Endodermal cell (in vitro differentiated cells): ENCODE measurements around the gene TSSC4. TPM values are rescaled to one million over a fixed set of nuclear protein-coding genes. Genes with fewer than 3 reads are reported as not detected.

ENCODE experiments used
- DNase-seq: peaks from one replicate; pipeline ENCODE4 v3.0.0-alpha.2; 2017
- H3K27ac ChIP-seq: 2 replicates; pipeline ENCODE4 v1.5.1; 2013; ENCODE audit warnings: mild to moderate bottlenecking, low read depth, low read length, moderate library complexity
- H3K27me3 ChIP-seq: 2 replicates; pipeline ENCODE4 v1.6.1; 2013; ENCODE audit warnings: mild to moderate bottlenecking, low read length, moderate library complexity; ENCODE audit not compliant: insufficient read depth, control insufficient read depth, poor library complexity, severe bottlenecking
- H3K36me3 ChIP-seq: 2 replicates; pipeline ENCODE4 v1.7.0; 2013; ENCODE audit warnings: mild to moderate bottlenecking, low read length, moderate library complexity; ENCODE audit not compliant: control insufficient read depth, insufficient read depth
- H3K4me1 ChIP-seq: one replicate; pipeline ENCODE4 v1.7.0; 2013; ENCODE audit warnings: low read length; ENCODE audit not compliant: control insufficient read depth, insufficient read depth
- H3K4me3 ChIP-seq: 2 replicates; pipeline ENCODE4 v1.5.1; 2013; ENCODE audit warnings: mild to moderate bottlenecking, low read length, moderate library complexity
- H3K9ac ChIP-seq: 2 replicates; pipeline ENCODE4 v1.6.1; 2013; ENCODE audit warnings: mild to moderate bottlenecking, low read length, moderate library complexity; ENCODE audit not compliant: poor library complexity, severe bottlenecking; ENCODE audit errors: extremely low read depth
- H3K9me3 ChIP-seq: 2 replicates; pipeline ENCODE4 v1.6.1; 2013; ENCODE audit warnings: mild to moderate bottlenecking, low read length, moderate library complexity; ENCODE audit not compliant: control insufficient read depth
- H3K27ac Mint-ChIP-seq: 2 replicates; pipeline ENCODE4 v1.8.0; 2020; ENCODE audit warnings: mixed read lengths
- H3K27me3 Mint-ChIP-seq: 2 replicates; pipeline ENCODE4 v1.8.0; 2021; ENCODE audit warnings: mild to moderate bottlenecking, mixed read lengths; ENCODE audit not compliant: insufficient read depth
- H3K36me3 Mint-ChIP-seq: 2 replicates; pipeline ENCODE4 v1.8.0; 2020; ENCODE audit warnings: low read depth, mixed read lengths
- H3K4me1 Mint-ChIP-seq: 2 replicates; pipeline ENCODE4 v1.8.0; 2020; ENCODE audit warnings: mixed read lengths
- H3K4me3 Mint-ChIP-seq: 2 replicates; pipeline ENCODE4 v1.8.0; 2020; ENCODE audit warnings: mild to moderate bottlenecking, moderate library complexity, mixed read lengths
- H3K9me3 Mint-ChIP-seq: 2 replicates; pipeline ENCODE4 v1.8.0; 2020; ENCODE audit warnings: mild to moderate bottlenecking, mixed read lengths
- CTCF ChIP-seq: fragments of 200-600 bp; sonication (generic); conservative IDR thresholded peaks from 2 replicates; pipeline ENCODE4 v1.5.0; 2021; ENCODE audit warnings: antibody characterized with exemption, mild to moderate bottlenecking
- WGBS, 2 experiments: methylation state at CpG; one replicate each; pipeline versions ENCODE4 v1.1.5 to v1.1.7; 2013; ENCODE audit warnings: missing lambda C conversion rate in 2 of 2, mixed read lengths in 1 of 2; ENCODE audit not compliant: insufficient coverage in 1 of 2, insufficient read length in 1 of 2; 5-methylcytosine and 5-hydroxymethylcytosine counted together
- total RNA-seq, 2 donors: library from RNA; stranded (reverse); fragmentation: NEBNext Ultra II Directional in 1 of 2; extraction: Animal tissue kit (Norgen Biotek cat#: 25700) in 1 of 2; gene quantifications; 2 replicates in 1 of 2; 3 replicates in 1 of 2; pipeline ENCODE4 v1.2.1, GENCODE V29; 2021

The TSSC4 gene
- total RNA-seq, 2 donors from 2014 or later, result 47.2 to 51.1 TPM

- no peak overlapping the region for H3K27ac Mint-ChIP-seq
- peaks cover 7% of the 10 kb centered on the region for H3K27me3 Mint-ChIP-seq
- no peaks in the 10 kb centered on the region for H3K9me3 ChIP-seq
- WGBS, 2 experiments, result 86 to 92% methylated on average over 10 to 11 of the region's 11 CpGs
- no peak overlapping the region for H3K4me3 ChIP-seq
- H3K36me3 ChIP-seq, result no peaks in the 10 kb centered on the region
- no peaks in the 10 kb centered on the region for H3K27me3 ChIP-seq
- DNase-seq, result no peak
- H3K36me3 Mint-ChIP-seq, result no peaks in the 10 kb centered on the region
- no peaks in the 10 kb centered on the region for H3K4me1 ChIP-seq
- no peak overlapping the region for H3K4me3 Mint-ChIP-seq
- no peak overlapping the region for H3K9ac ChIP-seq
- TF ChIP-seq CTCF, result no peak
- H3K4me1 Mint-ChIP-seq, result no peaks in the 10 kb centered on the region
- H3K9me3 Mint-ChIP-seq, result peaks cover 16% of the 10 kb centered on the region
- no peak overlapping the region for H3K27ac ChIP-seq
Measured at GRCh38 chr11:2358754-2359442, 41.7 kb upstream of the TSSC4 start.

- Histone ChIP-seq H3K9me3 (no peaks in the 10 kb centered on the region), H3K27ac (no peak overlapping the region), H3K4me1 (no peaks in the 10 kb centered on the region), H3K27me3 (no peaks in the 10 kb centered on the region), H3K36me3 (no peaks in the 10 kb centered on the region), H3K4me3 (no peak overlapping the region), H3K9ac (no peak overlapping the region)
- Mint-ChIP-seq H3K4me3 (no peak overlapping the region), H3K27ac (no peak overlapping the region), H3K4me1 (no peaks in the 10 kb centered on the region), H3K9me3 (peaks cover 16% of the 10 kb centered on the region), H3K27me3 (peaks cover 7% of the 10 kb centered on the region), H3K36me3 (no peaks in the 10 kb centered on the region)
- no peak for DNase-seq
- WGBS, 2 experiments, result 94 to 95% methylated on average over 8 to 9 of the region's 9 CpGs
- no peak for TF ChIP-seq CTCF
Measured at GRCh38 chr11:2359557-2359956, 41.0 kb upstream of the TSSC4 start.

GRCh38 chr11:2360081-2360642 lies 40.4 kb upstream of the TSSC4 start:
- Histone ChIP-seq H3K27me3 (no peaks in the 10 kb centered on the region), H3K27ac (no peak overlapping the region), H3K4me3 (no peak overlapping the region), H3K36me3 (no peaks in the 10 kb centered on the region), H3K9ac (no peak overlapping the region), H3K4me1 (no peaks in the 10 kb centered on the region), H3K9me3 (no peaks in the 10 kb centered on the region)
- Mint-ChIP-seq H3K4me1 (no peaks in the 10 kb centered on the region), H3K27ac (no peak overlapping the region), H3K27me3 (peaks cover 7% of the 10 kb centered on the region), H3K9me3 (peaks cover 16% of the 10 kb centered on the region), H3K4me3 (no peak overlapping the region), H3K36me3 (no peaks in the 10 kb centered on the region)
- TF ChIP-seq CTCF, result no peak
- DNase-seq, result no peak
- 91 to 96% methylated on average over 14 of the region's 14 CpGs for WGBS, 2 experiments
